Neutrophil (primary cell): ENCODE measurements around the gene DOK1.

ENCODE experiments used
- H3K27ac ChIP-seq: fragments of 200-600 bp; sonication (generic); 2 replicates; pipeline ENCODE4 v1.5.1; 2016; ENCODE audit warnings: mild to moderate bottlenecking, moderate library complexity
- H3K27me3 ChIP-seq: fragments of 200-600 bp; sonication (generic); 2 replicates; pipeline ENCODE4 v1.6.0; 2016; ENCODE audit warnings: mild to moderate bottlenecking
- H3K36me3 ChIP-seq: fragments of 200-600 bp; sonication (generic); 2 replicates; pipeline ENCODE4 v1.5.1; 2017
- H3K4me1 ChIP-seq, 2 experiments: fragments of 200-600 bp in 1 of 2; sonication (generic) in 1 of 2; 1 replicate in 1 of 2; 2 replicates in 1 of 2; pipeline versions ENCODE4 v1.5.1 to v1.6.1; 2013 to 2016; ENCODE audit warnings: low read depth in 1 of 2, low read length in 1 of 2, mild to moderate bottlenecking in 1 of 2, moderate library complexity in 1 of 2; ENCODE audit not compliant: control insufficient read depth in 1 of 2, insufficient read depth in 1 of 2
- H3K4me3 ChIP-seq, 2 experiments: fragments of 200-600 bp in 1 of 2; sonication (generic) in 1 of 2; 1 replicate in 1 of 2; 2 replicates in 1 of 2; pipeline ENCODE4 v1.5.1; 2013 to 2016; ENCODE audit warnings: low read depth in 1 of 2, low read length in 1 of 2, mild to moderate bottlenecking in 1 of 2, moderate library complexity in 1 of 2
- H3K9me3 ChIP-seq: fragments of 200-600 bp; sonication (generic); 2 replicates; pipeline ENCODE4 v1.5.1; 2016
- TF ChIP-seq, protein P1 (sequence below): fragments of 200-600 bp; sonication (generic); IDR thresholded peaks from 2 replicates; pipeline ENCODE4 v1.5.1; 2016; ENCODE audit warnings: antibody characterized with exemption

Gene DOK1

DNA sequence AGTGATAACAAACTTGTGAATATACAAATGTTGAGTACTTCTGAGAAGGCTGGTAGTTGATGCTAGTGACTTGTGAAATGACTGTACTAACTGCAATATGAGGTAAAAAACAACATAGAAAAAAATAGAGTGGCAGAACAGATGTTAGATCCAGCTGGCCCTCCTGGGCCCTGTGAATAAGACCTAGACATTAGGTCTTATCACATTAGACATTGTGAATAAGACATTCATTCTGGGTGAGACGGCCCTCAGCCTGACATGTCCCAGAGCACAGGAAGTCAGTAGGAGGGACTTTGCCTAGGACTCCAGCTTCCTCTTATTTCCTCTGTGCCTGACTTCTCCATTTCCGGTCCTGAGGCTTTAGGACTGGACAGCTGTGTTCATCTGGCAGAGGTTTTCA is 22.9 kb downstream of the DOK1 start:
- Histone ChIP-seq H3K4me3 (peak overlapping the region; percentile 25 to 33), H3K27me3 (no peaks in the 10 kb centered on the region), H3K36me3 (no peaks in the 10 kb centered on the region), H3K27ac (peak overlapping the region; percentile 83), H3K9me3 (no peaks in the 10 kb centered on the region), H3K4me1 (peaks cover 61 to 63% of the 10 kb centered on the region in 2 experiments)
- TF ChIP-seq, protein P1, sequence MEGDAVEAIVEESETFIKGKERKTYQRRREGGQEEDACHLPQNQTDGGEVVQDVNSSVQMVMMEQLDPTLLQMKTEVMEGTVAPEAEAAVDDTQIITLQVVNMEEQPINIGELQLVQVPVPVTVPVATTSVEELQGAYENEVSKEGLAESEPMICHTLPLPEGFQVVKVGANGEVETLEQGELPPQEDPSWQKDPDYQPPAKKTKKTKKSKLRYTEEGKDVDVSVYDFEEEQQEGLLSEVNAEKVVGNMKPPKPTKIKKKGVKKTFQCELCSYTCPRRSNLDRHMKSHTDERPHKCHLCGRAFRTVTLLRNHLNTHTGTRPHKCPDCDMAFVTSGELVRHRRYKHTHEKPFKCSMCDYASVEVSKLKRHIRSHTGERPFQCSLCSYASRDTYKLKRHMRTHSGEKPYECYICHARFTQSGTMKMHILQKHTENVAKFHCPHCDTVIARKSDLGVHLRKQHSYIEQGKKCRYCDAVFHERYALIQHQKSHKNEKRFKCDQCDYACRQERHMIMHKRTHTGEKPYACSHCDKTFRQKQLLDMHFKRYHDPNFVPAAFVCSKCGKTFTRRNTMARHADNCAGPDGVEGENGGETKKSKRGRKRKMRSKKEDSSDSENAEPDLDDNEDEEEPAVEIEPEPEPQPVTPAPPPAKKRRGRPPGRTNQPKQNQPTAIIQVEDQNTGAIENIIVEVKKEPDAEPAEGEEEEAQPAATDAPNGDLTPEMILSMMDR, result no peak

DNA sequence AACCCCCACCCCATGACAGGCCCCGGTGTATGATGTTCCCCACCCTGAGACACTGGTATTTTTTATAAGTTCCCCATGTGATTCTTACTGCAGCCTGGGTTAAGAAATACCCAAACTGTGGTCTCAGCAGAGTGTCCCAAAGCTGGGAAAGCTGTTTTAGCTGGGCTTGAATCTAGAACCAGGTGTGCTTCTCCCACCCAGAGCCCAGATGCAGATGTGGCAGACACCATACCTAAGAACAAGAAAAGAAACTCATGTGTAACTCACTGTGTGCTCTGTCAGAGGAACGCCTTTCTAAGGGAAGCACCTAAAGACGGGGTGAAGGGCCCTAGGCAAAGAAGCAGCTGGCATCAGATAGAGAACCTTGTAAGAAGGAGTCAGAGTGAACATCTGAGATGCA is 23.9 kb downstream of the DOK1 start:
- Histone ChIP-seq H3K36me3 (no peaks in the 10 kb centered on the region), H3K27me3 (no peaks in the 10 kb centered on the region), H3K4me1 (peaks cover 62 to 63% of the 10 kb centered on the region in 2 experiments), H3K27ac (peak overlapping the region; percentile 83), H3K4me3 (no peak overlapping the region), H3K9me3 (no peaks in the 10 kb centered on the region)
- TF ChIP-seq, protein P1, result no peak

DNA sequence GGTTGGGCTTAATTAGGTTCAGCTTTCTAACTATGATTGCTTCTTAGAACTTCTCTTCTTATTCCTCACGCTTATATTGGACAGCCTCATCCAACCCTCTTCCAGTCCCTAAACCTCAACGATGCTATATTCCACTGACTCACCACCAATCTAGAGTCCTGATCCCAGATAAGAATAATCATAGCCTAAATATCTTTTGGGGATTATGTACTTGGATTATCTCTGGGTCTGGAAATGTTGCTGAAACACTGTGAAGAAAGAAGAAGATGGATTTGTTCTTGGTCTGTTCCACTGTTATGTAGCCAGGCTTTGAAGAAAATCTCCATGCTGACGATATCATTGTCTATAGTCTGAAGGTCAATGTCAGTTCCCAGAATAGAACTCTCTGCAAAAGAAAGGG is 26.9 kb downstream of the DOK1 start:
- TF ChIP-seq, protein P1, result no peak
- Histone ChIP-seq H3K4me3 (no peak overlapping the region), H3K27ac (no peak overlapping the region), H3K9me3 (no peaks in the 10 kb centered on the region), H3K4me1 (peaks cover 62 to 63% of the 10 kb centered on the region in 2 experiments), H3K27me3 (no peaks in the 10 kb centered on the region), H3K36me3 (no peaks in the 10 kb centered on the region)

DNA sequence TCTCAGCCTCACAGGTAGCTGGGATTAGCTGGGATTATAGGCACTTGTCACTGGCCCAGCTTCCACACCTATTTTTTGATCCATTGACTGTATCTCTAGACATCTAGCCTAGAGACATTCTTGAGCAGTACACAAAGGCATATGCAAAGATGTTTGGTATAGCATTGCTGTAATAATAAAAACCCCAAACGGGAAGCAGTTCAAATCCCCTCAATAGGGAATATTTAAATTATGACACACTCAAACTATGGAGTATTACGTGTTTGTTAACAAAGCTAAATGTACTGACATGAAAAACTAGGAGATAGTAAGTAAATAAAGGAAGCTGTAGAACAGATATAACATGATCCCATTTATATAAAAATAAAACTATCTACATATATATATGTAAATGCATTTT is 27.7 kb downstream of the DOK1 start:
- TF ChIP-seq, protein P1, result no peak
- no peak overlapping the region for H3K27ac ChIP-seq
- no peaks in the 10 kb centered on the region for H3K36me3 ChIP-seq
- no peaks in the 10 kb centered on the region for H3K27me3 ChIP-seq
- H3K4me3 ChIP-seq, result no peak overlapping the region
- no peaks in the 10 kb centered on the region for H3K9me3 ChIP-seq
- H3K4me1 ChIP-seq, result peaks cover 59 to 61% of the 10 kb centered on the region in 2 experiments

DNA sequence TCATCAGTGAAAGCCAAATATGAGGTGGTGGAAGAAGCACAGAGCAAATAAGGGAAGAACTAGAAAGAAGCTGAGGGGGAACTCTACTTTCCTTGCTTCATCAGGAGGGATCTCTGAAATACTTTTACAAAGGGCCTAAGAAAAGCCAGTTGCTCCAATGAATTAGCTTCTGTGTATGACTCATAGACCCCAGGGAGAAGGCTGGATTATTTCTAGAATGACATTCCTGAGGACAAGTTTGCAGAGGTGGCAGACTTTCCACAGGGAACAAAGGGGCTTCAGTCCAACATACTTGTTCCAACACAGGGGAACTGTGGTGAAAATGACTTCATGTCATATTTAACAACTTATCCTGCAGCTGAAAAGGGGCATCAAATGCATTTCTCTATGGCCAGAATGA is 29.0 kb downstream of the DOK1 start:
- Histone ChIP-seq H3K4me3 (no peak overlapping the region), H3K27ac (no peak overlapping the region), H3K36me3 (no peaks in the 10 kb centered on the region), H3K9me3 (no peaks in the 10 kb centered on the region), H3K27me3 (no peaks in the 10 kb centered on the region), H3K4me1 (peaks cover 50 to 53% of the 10 kb centered on the region in 2 experiments)
- TF ChIP-seq, protein P1, result no peak
